GM12878 (cell line): Measurements from ENCODE around the gene CATSPER3. TPM values are rescaled to one million over a fixed set of nuclear protein-coding genes. Genes with fewer than 3 reads are reported as not detected.

Experiments
- ATAC-seq: fragments of 200-7000 bp; cut with Tn5 transposase; 3 replicates; pipeline ENCODE4 v1.9.1; 2020; ENCODE audit warnings: mild to moderate bottlenecking, moderate library complexity
- BruUV-seq: library from RNA; stranded (reverse); fragments of 400-500 nt; replicated peaks from 2 replicates; lab custom pipeline; 2021; lab: Mats Ljungman, UMichigan
- CTCF ChIA-PET: fragments of 300-600 bp; sonication (Branson Sonifier 250); formaldehyde crosslinking; extraction: SDS; loops from one replicate; lab custom pipeline; 2021; ENCODE audit warnings: inconsistent platforms; lab: Yijun Ruan, JAX
- POLR2A ChIA-PET: fragments of 350-600 bp; formaldehyde crosslinking; extraction: SDS; loops from one replicate; lab custom pipeline; 2021; ENCODE audit warnings: inconsistent platforms; lab: Charles Lee
- RAD21 ChIA-PET: fragments of 300-600 bp; sonication (Branson Sonifier 250); formaldehyde crosslinking; loops from one replicate; lab custom pipeline; 2023; ENCODE audit warnings: antibody characterized with exemption; ENCODE audit not compliant: unreplicated experiment; lab: Charles Lee
- SMC1A ChIA-PET: fragments of 300-600 bp; sonication (Branson Sonifier 250); formaldehyde crosslinking; loops from one replicate; lab custom pipeline; 2023; ENCODE audit not compliant: unreplicated experiment, uncharacterized antibody; lab: Charles Lee
- DNase-seq: peaks from one replicate; pipeline ENCODE4 v3.0.0-alpha.2; 2011; ENCODE audit warnings: low read depth, low spot score
- FAIRE-seq: peaks from 3 replicates; lab custom pipeline; 2011; peaks lifted over from hg19 to GRCh38; lab: Jason Lieb, UNC
- H2AFZ ChIP-seq: 2 replicates; pipeline ENCODE4 v1.6.0; 2011; ENCODE audit warnings: low read depth, low read length, control low read depth; ENCODE audit not compliant: control insufficient read depth
- H3K27ac ChIP-seq: 2 replicates; pipeline ENCODE4 v1.5.1; 2011; ENCODE audit warnings: control low read depth; ENCODE audit not compliant: control insufficient read depth, insufficient read depth
- H3K27me3 ChIP-seq, 2 experiments: replicated peaks in 1 of 2; 2 replicates each; pipeline versions ENCODE4 v1.6.0 to v1.6.1; 2011; ENCODE audit warnings: low read length in 1 of 2; ENCODE audit not compliant: control insufficient read depth in 2 of 2, insufficient read depth in 2 of 2
- H3K36me3 ChIP-seq, 2 experiments: 2 replicates each; pipeline ENCODE4 v1.5.1; 2011; ENCODE audit warnings: low read length in 1 of 2; ENCODE audit not compliant: control insufficient read depth in 2 of 2, insufficient read depth in 2 of 2
- H3K4me1 ChIP-seq: 2 replicates; pipeline ENCODE4 v1.6.1; 2011; ENCODE audit warnings: mild to moderate bottlenecking, low read length, moderate library complexity, mixed read lengths; ENCODE audit not compliant: control insufficient read depth, insufficient read depth
- H3K4me2 ChIP-seq: 2 replicates; pipeline ENCODE4 v1.6.0; 2011; ENCODE audit warnings: control low read depth; ENCODE audit not compliant: control insufficient read depth, insufficient read depth
- H3K4me3 ChIP-seq: fragments of 200-600 bp; sonication (generic); 2 replicates; pipeline ENCODE4 v1.5.1; 2016
- H3K79me2 ChIP-seq: 2 replicates; pipeline ENCODE4 v1.6.0; 2011; ENCODE audit warnings: low read length; ENCODE audit not compliant: control insufficient read depth, insufficient read depth
- H3K9ac ChIP-seq: 2 replicates; pipeline ENCODE4 v1.8.0; 2011; ENCODE audit warnings: low read length, control low read depth, mixed read lengths; ENCODE audit not compliant: control insufficient read depth, insufficient read depth
- H3K9me3 ChIP-seq: replicated peaks from 3 replicates; pipeline ENCODE4 v1.5.1; 2011; ENCODE audit warnings: mild to moderate bottlenecking, low read length; ENCODE audit not compliant: control insufficient read depth, insufficient read depth
- H4K20me1 ChIP-seq: 2 replicates; pipeline ENCODE4 v1.6.0; 2011; ENCODE audit not compliant: control insufficient read depth, insufficient read depth
- CHD2 ChIP-seq: IDR thresholded peaks from 2 replicates; pipeline ENCODE4 v1.6.1; 2011; ENCODE audit warnings: low read depth, low read length, improper control_type of control experiment, borderline replicate concordance
- E4F1 ChIP-seq: fragments of 450-650 bp; IDR thresholded peaks from 2 replicates; pipeline ENCODE4 v1.6.1; 2018; ENCODE audit warnings: borderline replicate concordance, mild to moderate bottlenecking; ENCODE audit not compliant: partially characterized antibody
- EZH2 ChIP-seq: IDR thresholded peaks from 2 replicates; pipeline ENCODE4 v1.6.1; 2012; ENCODE audit warnings: low read depth, mild to moderate bottlenecking, control low read depth, inconsistent platforms, low read length, borderline replicate concordance; ENCODE audit not compliant: control insufficient read depth
- FOXM1 ChIP-seq: IDR thresholded peaks from 2 replicates; pipeline ENCODE4 v1.6.1; 2012; ENCODE audit warnings: low read depth, mild to moderate bottlenecking, inconsistent platforms, low read length, moderate library complexity
- RELA ChIP-seq: fragments of 450-650 bp; IDR thresholded peaks from 2 replicates; pipeline ENCODE4 v1.8.0; 2014; ENCODE audit warnings: borderline replicate concordance; ENCODE audit not compliant: partially characterized antibody
- SREBF2 ChIP-seq: IDR thresholded peaks from 2 replicates; pipeline ENCODE4 v1.6.1; 2012; ENCODE audit warnings: mild to moderate bottlenecking, low read length
- WGBS: methylation state at CpG from one replicate; pipeline ENCODE4 v1.1.6; 2016; ENCODE audit warnings: low lambda C conversion rate; ENCODE audit not compliant: insufficient replicate concordance, insufficient coverage; ENCODE audit errors: missing lambda C conversion rate; 5-methylcytosine and 5-hydroxymethylcytosine counted together
- in situ Hi-C: fragments of 300-500 bp; cut with MboI; formaldehyde crosslinking; loops from 9 replicates; pipeline ENCODE4 v1.14.3; 2018; ENCODE audit warnings: mixed read lengths
- intact Hi-C: fragments of 100-400 bp; cut with micrococcal nuclease; formaldehyde crosslinking; loops from one replicate; pipeline ENCODE4 v1.14.2; 2022; ENCODE audit not compliant: unreplicated experiment
- polyA plus RNA-seq, 11 experiments: library from polyadenylated mRNA; depleted of rRNA in 4 of 11; unstranded in 6 of 11; stranded (reverse) in 5 of 11; fragments of >200 nt; fragmentation: Nextera tagmentation in 4 of 11; fragmentation: Illumina TruSeq in 1 of 11; extraction: Ambion mirVana in 4 of 11; extraction: Trizol in 1 of 11; gene quantifications; 1 replicate in 1 of 11; 2 replicates in 10 of 11; pipeline versions ENCODE4 v1.2.1 to v1.2.3, GENCODE V29; 2011 to 2016; ENCODE audit warnings: inconsistent platforms in 2 of 11, missing spikeins in 2 of 11, low read depth in 1 of 11
- total RNA-seq, 4 experiments: library from RNA; depleted of rRNA in 3 of 4; stranded (reverse); fragments of >200 nt in 3 of 4; fragmentation: Illumina TruSeq in 1 of 4; extraction: Trizol in 1 of 4; gene quantifications; 2 replicates each; pipeline versions ENCODE4 v1.2.1 to v1.2.3, GENCODE V29; 2013 to 2021
- TF ChIP-seq, protein P1 (sequence below): fragments of 450-650 bp; IDR thresholded peaks from 2 replicates; pipeline ENCODE4 v1.6.1; 2017; ENCODE audit warnings: borderline replicate concordance
- TF ChIP-seq, protein P2 (sequence below): fragments of 450-650 bp; IDR thresholded peaks from 2 replicates; pipeline ENCODE4 v1.6.1; 2017; ENCODE audit warnings: mild to moderate bottlenecking, moderate library complexity

Gene CATSPER3
- total and polyA plus RNA-seq, 10 of the 15 experiments (the other 5 are each of a cell fraction or from before 2014, with no cell fraction given): 0.06 to 0.38 (median 0.13) TPM; not detected in 4

DNA sequence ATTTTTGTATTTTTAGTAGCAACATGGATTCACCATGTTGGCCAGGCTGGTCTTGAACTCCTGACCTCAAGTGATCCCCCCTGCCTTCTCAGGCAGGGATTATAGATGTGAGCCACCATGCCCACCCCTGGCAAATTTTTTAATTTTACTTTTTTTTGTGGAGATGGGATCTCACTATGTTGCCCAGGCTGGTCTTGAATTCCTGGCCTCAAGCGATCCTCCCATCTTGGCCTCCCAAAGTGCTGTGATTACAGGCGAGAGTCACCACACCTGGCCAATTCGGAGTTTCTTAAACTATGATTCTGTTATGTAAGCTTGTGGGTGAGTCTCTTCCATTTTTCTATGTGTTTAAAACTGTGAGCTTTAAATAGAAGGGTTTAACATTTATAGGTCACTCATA is 35.2 kb upstream of the CATSPER3 start:
- BruUV-seq: no TSS peak
- intact Hi-C loops (no loop called here), in situ Hi-C loops (no loop called here)
- no peaks in the 10 kb centered on the region for H3K79me2 ChIP-seq
- DNase-seq: no peak
- no peaks in the 10 kb centered on the region for H3K4me1 ChIP-seq
- POLR2A ChIA-PET: interaction anchor here (0.6 kb wide), 1 partner anchor 256 kb away, joined by 3 read pairs; no protein-coding TSS in a partner anchor
- no peak overlapping the region for H2AFZ ChIP-seq
- H3K9me3 ChIP-seq: no peaks in the 10 kb centered on the region
- no peak for FAIRE-seq
- peaks cover 0 to 6% of the 10 kb centered on the region in 2 experiments; a peak in 2 of 4 replicates for H3K36me3 ChIP-seq
- SMC1A ChIA-PET: interaction anchor here (0.5 to 1.1 kb wide), 2 partner anchors 12 to 304 kb away, joined by 3 read pairs; no protein-coding TSS in a partner anchor
- no peaks in the 10 kb centered on the region for H4K20me1 ChIP-seq
- H3K4me2 ChIP-seq: no peak overlapping the region
- 100% methylated on average over 3 of the region's 3 CpGs for WGBS
- no peak overlapping the region for H3K27ac ChIP-seq
- no peak for ATAC-seq
- CTCF ChIA-PET: interaction anchor here (0.6 to 1.5 kb wide), 4 partner anchors 12 to 1609 kb away, joined by 3 read pairs; no protein-coding TSS in a partner anchor
- RAD21 ChIA-PET: no interaction called here
- TF ChIP-seq EZH2 (no peak), RELA (no peak)
- H3K27me3 ChIP-seq: no peaks in the 10 kb centered on the region
- no peak overlapping the region for H3K4me3 ChIP-seq
- H3K9ac ChIP-seq: no peak overlapping the region

GRCh38 chr5:134934202-134934601 is 33.5 kb upstream of the CATSPER3 start:
- no peak for DNase-seq
- TF ChIP-seq FOXM1 (no peak), E4F1 (no peak), CHD2 (no peak), SREBF2 (no peak)
- TF ChIP-seq, protein P1, sequence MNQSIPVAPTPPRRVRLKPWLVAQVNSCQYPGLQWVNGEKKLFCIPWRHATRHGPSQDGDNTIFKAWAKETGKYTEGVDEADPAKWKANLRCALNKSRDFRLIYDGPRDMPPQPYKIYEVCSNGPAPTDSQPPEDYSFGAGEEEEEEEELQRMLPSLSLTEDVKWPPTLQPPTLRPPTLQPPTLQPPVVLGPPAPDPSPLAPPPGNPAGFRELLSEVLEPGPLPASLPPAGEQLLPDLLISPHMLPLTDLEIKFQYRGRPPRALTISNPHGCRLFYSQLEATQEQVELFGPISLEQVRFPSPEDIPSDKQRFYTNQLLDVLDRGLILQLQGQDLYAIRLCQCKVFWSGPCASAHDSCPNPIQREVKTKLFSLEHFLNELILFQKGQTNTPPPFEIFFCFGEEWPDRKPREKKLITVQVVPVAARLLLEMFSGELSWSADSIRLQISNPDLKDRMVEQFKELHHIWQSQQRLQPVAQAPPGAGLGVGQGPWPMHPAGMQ: no peak
- TF ChIP-seq, protein P2, sequence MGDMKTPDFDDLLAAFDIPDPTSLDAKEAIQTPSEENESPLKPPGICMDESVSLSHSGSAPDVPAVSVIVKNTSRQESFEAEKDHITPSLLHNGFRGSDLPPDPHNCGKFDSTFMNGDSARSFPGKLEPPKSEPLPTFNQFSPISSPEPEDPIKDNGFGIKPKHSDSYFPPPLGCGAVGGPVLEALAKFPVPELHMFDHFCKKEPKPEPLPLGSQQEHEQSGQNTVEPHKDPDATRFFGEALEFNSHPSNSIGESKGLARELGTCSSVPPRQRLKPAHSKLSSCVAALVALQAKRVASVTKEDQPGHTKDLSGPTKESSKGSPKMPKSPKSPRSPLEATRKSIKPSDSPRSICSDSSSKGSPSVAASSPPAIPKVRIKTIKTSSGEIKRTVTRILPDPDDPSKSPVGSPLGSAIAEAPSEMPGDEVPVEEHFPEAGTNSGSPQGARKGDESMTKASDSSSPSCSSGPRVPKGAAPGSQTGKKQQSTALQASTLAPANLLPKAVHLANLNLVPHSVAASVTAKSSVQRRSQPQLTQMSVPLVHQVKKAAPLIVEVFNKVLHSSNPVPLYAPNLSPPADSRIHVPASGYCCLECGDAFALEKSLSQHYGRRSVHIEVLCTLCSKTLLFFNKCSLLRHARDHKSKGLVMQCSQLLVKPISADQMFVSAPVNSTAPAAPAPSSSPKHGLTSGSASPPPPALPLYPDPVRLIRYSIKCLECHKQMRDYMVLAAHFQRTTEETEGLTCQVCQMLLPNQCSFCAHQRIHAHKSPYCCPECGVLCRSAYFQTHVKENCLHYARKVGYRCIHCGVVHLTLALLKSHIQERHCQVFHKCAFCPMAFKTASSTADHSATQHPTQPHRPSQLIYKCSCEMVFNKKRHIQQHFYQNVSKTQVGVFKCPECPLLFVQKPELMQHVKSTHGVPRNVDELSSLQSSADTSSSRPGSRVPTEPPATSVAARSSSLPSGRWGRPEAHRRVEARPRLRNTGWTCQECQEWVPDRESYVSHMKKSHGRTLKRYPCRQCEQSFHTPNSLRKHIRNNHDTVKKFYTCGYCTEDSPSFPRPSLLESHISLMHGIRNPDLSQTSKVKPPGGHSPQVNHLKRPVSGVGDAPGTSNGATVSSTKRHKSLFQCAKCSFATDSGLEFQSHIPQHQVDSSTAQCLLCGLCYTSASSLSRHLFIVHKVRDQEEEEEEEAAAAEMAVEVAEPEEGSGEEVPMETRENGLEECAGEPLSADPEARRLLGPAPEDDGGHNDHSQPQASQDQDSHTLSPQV: no peak

More at GRCh38 chr5:134934202-134934601, 33.5 kb upstream of the CATSPER3 start:
- H3K79me2 ChIP-seq: no peaks in the 10 kb centered on the region
- no peaks in the 10 kb centered on the region for H3K4me1 ChIP-seq
- H2AFZ ChIP-seq: no peak overlapping the region
- no peak overlapping the region for H3K27ac ChIP-seq
- H3K9me3 ChIP-seq: no peaks in the 10 kb centered on the region
- BruUV-seq: no TSS peak
- WGBS: 80% methylated on average over 5 of the region's 5 CpGs
- H3K9ac ChIP-seq: no peak overlapping the region
- H3K4me2 ChIP-seq: no peak overlapping the region
- RAD21 ChIA-PET: no interaction called here
- no peak overlapping the region for H3K4me3 ChIP-seq
- CTCF ChIA-PET: interaction anchor here (1.5 kb wide), 1 partner anchor 194 kb away, joined by 3 read pairs; no protein-coding TSS in a partner anchor
- FAIRE-seq (no peak), ATAC-seq (no peak)
- no peaks in the 10 kb centered on the region for H3K27me3 ChIP-seq
- intact Hi-C loops: no loop called here
- POLR2A ChIA-PET: no interaction called here
- in situ Hi-C loops: no loop called here
- SMC1A ChIA-PET: interaction anchor here (1.5 kb wide), 1 partner anchor 17 kb away, joined by 3 read pairs; no protein-coding TSS in a partner anchor
- no peaks in the 10 kb centered on the region for H4K20me1 ChIP-seq
- H3K36me3 ChIP-seq: peaks cover 0 to 3% of the 10 kb centered on the region in 2 experiments; a peak in 1 of 4 replicates
